NCI-H1694 treated with DMSO at 0.1 percent for 48 hours (cell line): ENCODE results near the gene RFX4.

Experiments
- DNase-seq: peaks from one replicate; lab custom pipeline; 2025; lab: John Stamatoyannopoulos, UW

RFX4 gene

GRCh38 chr12:106646472-106646871 lies 63.7 kb downstream of the RFX4 start:
- no peak for DNase-seq

GRCh38 chr12:106647793-106648514 lies 65.2 kb downstream of the RFX4 start:
- DNase-seq = no peak

- no peak for DNase-seq
These were observed 65.9 kb downstream of the RFX4 start for GRCh38 chr12:106648736-106649135.

- no peak for DNase-seq
These were observed 68.7 kb downstream of the RFX4 start for GRCh38 chr12:106651552-106651951.

GRCh38 chr12:106652510-106653015 lies 69.8 kb downstream of the RFX4 start:
- DNase-seq = no peak

- no peak for DNase-seq
These were observed 72.8 kb downstream of the RFX4 start for GRCh38 chr12:106655577-106655976.

- DNase-seq = no peak
These were observed 74.7 kb downstream of the RFX4 start for GRCh38 chr12:106657488-106657887.

GRCh38 chr12:106663385-106663784 lies 80.6 kb downstream of the RFX4 start:
- DNase-seq = no peak

- no peak for DNase-seq
These were observed 86.4 kb downstream of the RFX4 start for GRCh38 chr12:106669216-106669615.

GRCh38 chr12:106670131-106670530 lies 87.3 kb downstream of the RFX4 start:
- DNase-seq = no peak

- no peak for DNase-seq
These were observed 89.0 kb downstream of the RFX4 start for GRCh38 chr12:106671840-106672239.

- no peak for DNase-seq
These were observed 89.7 kb downstream of the RFX4 start for GRCh38 chr12:106672314-106673025.

GRCh38 chr12:106673141-106673540 lies 90.3 kb downstream of the RFX4 start:
- DNase-seq = no peak

- no peak for DNase-seq
These were observed 93.0 kb downstream of the RFX4 start for GRCh38 chr12:106675651-106676435.

- DNase-seq = no peak
These were observed 96.8 kb downstream of the RFX4 start for GRCh38 chr12:106679574-106679973.

GRCh38 chr12:106680280-106680679 lies 97.5 kb downstream of the RFX4 start:
- no peak for DNase-seq

GRCh38 chr12:106681210-106681609 lies 98.4 kb downstream of the RFX4 start:
- no peak for DNase-seq

GRCh38 chr12:106682594-106683234 lies 99.9 kb downstream of the RFX4 start:
- no peak for DNase-seq

- DNase-seq = no peak
These were observed 101.7 kb downstream of the RFX4 start for GRCh38 chr12:106684497-106684896.

- DNase-seq = no peak
These were observed 102.6 kb downstream of the RFX4 start for GRCh38 chr12:106685381-106685780.

GRCh38 chr12:106687672-106688071 lies 104.9 kb downstream of the RFX4 start:
- DNase-seq = no peak
